Ishikawa (cell line): Measurements from ENCODE around the gene TRIOBP.

Experiments
- CEBPB ChIP-seq: IDR thresholded peaks from 2 replicates; pipeline ENCODE4 v1.6.1; 2012
- CREB1 ChIP-seq: IDR thresholded peaks from 2 replicates; pipeline ENCODE4 v1.6.1; 2012; ENCODE audit warnings: low read depth
- EGR1 ChIP-seq: IDR thresholded peaks from 2 replicates; pipeline ENCODE4 v1.6.1; 2012
- EP300 ChIP-seq: IDR thresholded peaks from 2 replicates; pipeline ENCODE4 v1.6.1; 2012; ENCODE audit warnings: borderline replicate concordance
- FOXM1 ChIP-seq: IDR thresholded peaks from 2 replicates; pipeline ENCODE4 v1.6.1; 2012; ENCODE audit warnings: low read depth, borderline replicate concordance
- NFIC ChIP-seq: IDR thresholded peaks from 2 replicates; pipeline ENCODE4 v1.6.1; 2012
- RAD21 ChIP-seq: IDR thresholded peaks from 2 replicates; pipeline ENCODE4 v1.6.1; 2012; ENCODE audit warnings: low read depth
- REST ChIP-seq: IDR thresholded peaks from 2 replicates; pipeline ENCODE4 v1.6.1; 2012; ENCODE audit warnings: low read depth, mild to moderate bottlenecking
- TAF1 ChIP-seq: IDR thresholded peaks from 2 replicates; pipeline ENCODE4 v1.6.1; 2012; ENCODE audit warnings: low read depth, mild to moderate bottlenecking
- TCF12 ChIP-seq: IDR thresholded peaks from 2 replicates; pipeline ENCODE4 v1.6.1; 2012; ENCODE audit warnings: low read depth
- TEAD4 ChIP-seq: IDR thresholded peaks from 2 replicates; pipeline ENCODE4 v1.6.1; 2012
- USF1 ChIP-seq: IDR thresholded peaks from 2 replicates; pipeline ENCODE4 v1.6.1; 2012
- YY1 ChIP-seq: IDR thresholded peaks from 2 replicates; pipeline ENCODE4 v1.6.1; 2012; ENCODE audit warnings: low read depth
- ZBTB7A ChIP-seq: IDR thresholded peaks from 2 replicates; pipeline ENCODE4 v1.6.1; 2012; ENCODE audit warnings: low read depth
- TF ChIP-seq, protein P1 (sequence below): IDR thresholded peaks from 2 replicates; pipeline ENCODE4 v1.6.1; 2012

TRIOBP gene

GRCh38 chr22:37659066-37659896 is 37.6 kb upstream of the TRIOBP start:
- no peak for TF ChIP-seq CREB1
- TF ChIP-seq, protein P1, sequence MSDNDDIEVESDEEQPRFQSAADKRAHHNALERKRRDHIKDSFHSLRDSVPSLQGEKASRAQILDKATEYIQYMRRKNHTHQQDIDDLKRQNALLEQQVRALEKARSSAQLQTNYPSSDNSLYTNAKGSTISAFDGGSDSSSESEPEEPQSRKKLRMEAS: peak; percentile 32; the same call in 1 of the 2 replicates
- no peak for TF ChIP-seq NFIC
- TF ChIP-seq REST: no peak

DNA sequence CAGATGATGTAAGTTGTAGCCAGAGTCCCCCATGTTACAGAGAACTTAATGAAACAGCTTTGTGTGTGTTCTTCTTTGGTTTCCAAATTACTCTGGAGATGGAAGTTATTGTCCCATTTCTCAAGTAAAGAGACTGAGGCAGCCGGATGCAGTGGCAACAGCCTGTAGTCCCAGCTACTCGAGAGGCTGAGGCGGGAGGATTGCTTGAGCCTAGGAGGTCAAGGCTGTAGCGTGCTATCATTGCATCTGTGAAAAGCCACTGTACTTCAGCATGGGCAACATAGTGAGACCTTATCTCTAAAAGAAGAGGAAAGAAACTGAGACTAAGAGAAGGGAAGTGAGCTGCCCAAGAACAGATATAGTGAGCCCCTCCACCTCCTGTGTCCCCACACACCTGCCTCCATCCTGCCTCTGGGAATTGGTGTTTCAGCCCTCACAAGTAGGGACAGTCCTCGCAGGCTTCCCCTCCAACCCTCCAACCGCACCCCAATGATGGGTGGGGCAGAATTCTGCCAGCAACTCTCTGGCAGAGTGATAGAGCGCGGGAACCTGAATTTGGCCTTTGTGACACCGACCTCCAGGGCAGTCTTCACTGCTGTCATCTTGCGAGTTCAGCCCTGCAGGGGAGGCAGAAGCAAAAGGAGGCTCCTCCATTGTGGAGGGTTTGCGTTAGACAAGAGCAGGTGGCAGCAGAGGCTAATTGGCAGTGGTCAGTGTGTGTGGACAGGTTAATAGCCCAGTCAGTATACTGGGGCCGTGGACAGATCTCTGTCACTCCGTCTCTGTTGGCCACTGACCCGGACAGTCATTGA is 36.7 kb upstream of the TRIOBP start:
- TF ChIP-seq YY1 (no peak), EGR1 (no peak), RAD21 (no peak), REST (no peak)

DNA sequence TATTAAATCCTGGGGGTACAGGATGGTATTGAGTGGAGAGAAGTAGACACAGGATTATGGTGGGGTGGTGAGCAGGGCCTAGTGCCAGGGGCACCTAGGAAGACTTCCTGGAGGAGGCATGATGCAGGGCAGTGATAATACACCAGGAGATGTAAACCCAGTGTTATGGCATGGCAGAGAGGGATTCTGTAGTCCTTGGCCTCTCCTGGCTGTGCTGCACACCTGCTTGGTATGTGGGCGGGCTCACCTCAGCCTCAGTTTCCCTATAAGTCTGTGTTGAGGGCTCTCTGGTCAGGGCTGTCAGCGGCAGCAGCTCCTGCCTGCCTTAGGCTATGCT is 36.2 kb upstream of the TRIOBP start:
- TF ChIP-seq TEAD4 (no peak), FOXM1 (no peak), EP300 (no peak), TAF1 (no peak), RAD21 (no peak), REST (no peak), YY1 (no peak), TCF12 (no peak), NFIC (no peak), CREB1 (no peak), USF1 (no peak)
- TF ChIP-seq, protein P1: no peak

GRCh38 chr22:37661160-37661924 is 35.5 kb upstream of the TRIOBP start:
- TF ChIP-seq RAD21 (peak; percentile 26; the same call in 1 of the 2 replicates), EP300 (no peak)

GRCh38 chr22:37662039-37662438 is 34.8 kb upstream of the TRIOBP start:
- no peak for TF ChIP-seq TAF1
- no peak for TF ChIP-seq CREB1
- TF ChIP-seq REST: no peak
- TF ChIP-seq, protein P1: no peak
- no peak for TF ChIP-seq FOXM1
- TF ChIP-seq USF1: no peak
- no peak for TF ChIP-seq NFIC
- no peak for TF ChIP-seq TCF12
- TF ChIP-seq EP300: no peak
- TF ChIP-seq CEBPB: no peak
- TF ChIP-seq ZBTB7A: no peak
